Kidney (tissue), 14 donors: Measurements from ENCODE around the gene PCBP2. TPM values are rescaled to one million over a fixed set of nuclear protein-coding genes. Genes with fewer than 3 reads are reported as not detected.

ENCODE experiments used
- DNase-seq, 5 donors: peaks; one replicate each; pipeline ENCODE4 v3.0.0-alpha.2; 2013 to 2020
- FAIRE-seq: peaks from 2 replicates; lab custom pipeline; 2012; peaks lifted over from hg19 to GRCh38; lab: Jason Lieb, UNC
- H3K27ac ChIP-seq, 2 donors: one replicate each; pipeline ENCODE4 v1.7.0; 2013; ENCODE audit warnings: low read depth in 2 of 2, low read length in 2 of 2, inconsistent platforms in 1 of 2
- H3K27me3 ChIP-seq: one replicate; pipeline ENCODE4 v1.7.1; 2013; ENCODE audit warnings: low read length, inconsistent platforms; ENCODE audit not compliant: control insufficient read depth, insufficient read depth
- H3K36me3 ChIP-seq, 3 donors: one replicate each; pipeline versions ENCODE4 v1.7.0 to v1.7.1; 2013; ENCODE audit warnings: low read length in 3 of 3, control low read depth in 1 of 3, inconsistent platforms in 1 of 3; ENCODE audit not compliant: insufficient read depth in 3 of 3, control insufficient read depth in 2 of 3
- H3K4me1 ChIP-seq, 3 donors: one replicate each; pipeline versions ENCODE4 v1.7.0 to v1.7.1; 2013; ENCODE audit warnings: low read length in 3 of 3, inconsistent platforms in 1 of 3, low read depth in 1 of 3; ENCODE audit not compliant: control insufficient read depth in 2 of 3, insufficient read depth in 2 of 3
- H3K4me3 ChIP-seq, 3 donors: one replicate each; pipeline versions ENCODE4 v1.7.0 to v1.8.1; 2013; ENCODE audit warnings: low read length in 3 of 3, control low read depth in 1 of 3, inconsistent platforms in 1 of 3
- H3K9ac ChIP-seq, 3 donors: one replicate each; pipeline versions ENCODE4 v1.7.0 to v1.7.1; 2013; ENCODE audit warnings: low read length in 3 of 3, control low read depth in 1 of 3, inconsistent platforms in 1 of 3
- H3K9me3 ChIP-seq, 3 donors: one replicate each; pipeline versions ENCODE4 v1.7.0 to v1.7.1; 2013; ENCODE audit warnings: low read length in 3 of 3, control low read depth in 1 of 3, inconsistent platforms in 1 of 3; ENCODE audit not compliant: control insufficient read depth in 2 of 3, insufficient read depth in 1 of 3
- intact Hi-C: fragments of 100-400 bp; cut with DNase I; formaldehyde crosslinking; loops from one replicate; pipeline ENCODE4 v1.11.1; 2022
- polyA plus RNA-seq: library from polyadenylated mRNA; stranded (reverse); fragments of 350-450 nt; fragmentation: Illumina TruSeq; extraction: RNeasy Lipid Tissue Mini Kit (QIAGEN cat#74804); gene quantifications from one replicate; pipeline ENCODE4 v1.2.3, GENCODE V29; 2014; ENCODE audit warnings: low read depth, low replicate concordance; ENCODE audit not compliant: insufficient read depth
- total RNA-seq: library from RNA; stranded (reverse); fragmentation: NEBNext Ultra II Directional; extraction: Animal tissue kit (Norgen Biotek cat#: 25700); gene quantifications from one replicate; pipeline ENCODE4 v1.2.1, GENCODE V29; 2021
- TF ChIP-seq, protein P1 (sequence below): IDR thresholded peaks from 3 replicates; pipeline ENCODE4 v1.5.1; 2012; ENCODE audit warnings: mild to moderate bottlenecking, moderate library complexity, borderline replicate concordance; ENCODE audit not compliant: insufficient read depth; ENCODE audit errors: extremely low read depth
- donor health status: control.
- donor health status: control.
- donor health status: control.
- donor health status: control.
- donor health status: control.
- donor health status: DM: yes; HTN: yes; CAD: no.
- donor health status: Normal renal cell carcinoma (clear cell type).

PCBP2 gene
- total and polyA plus RNA-seq, 2 donors from 2014 or later = 597 to 732 TPM

DNA sequence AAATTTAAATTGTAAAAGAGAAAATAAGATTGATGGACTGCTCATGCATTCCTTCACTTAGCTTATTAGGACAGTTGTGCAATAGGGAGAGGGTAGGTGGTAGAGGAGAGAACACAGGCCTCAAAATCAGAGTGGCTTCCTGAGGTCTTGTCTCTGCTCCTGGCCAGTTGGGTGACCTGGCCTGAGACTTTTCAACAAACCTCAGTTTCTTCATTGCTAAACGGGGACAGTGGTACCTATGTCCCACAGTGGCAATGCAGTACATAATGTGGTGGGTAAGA is 44.8 kb downstream of the PCBP2 start:
- no peaks in the 10 kb centered on the region for H3K36me3 ChIP-seq
- H3K27ac ChIP-seq = peak overlapping the region in 1 of 2 donors; percentile 8
- FAIRE-seq = no peak
- H3K9ac ChIP-seq = peak overlapping the region in 1 of 3 donors; percentile 30
- DNase-seq = no peak
- intact Hi-C loops = no loop called here
- peaks cover 1 to 29% (median 26%) of the 10 kb centered on the region in 3 donors for H3K4me1 ChIP-seq
- no peaks in the 10 kb centered on the region for H3K27me3 ChIP-seq
- TF ChIP-seq, protein P1, sequence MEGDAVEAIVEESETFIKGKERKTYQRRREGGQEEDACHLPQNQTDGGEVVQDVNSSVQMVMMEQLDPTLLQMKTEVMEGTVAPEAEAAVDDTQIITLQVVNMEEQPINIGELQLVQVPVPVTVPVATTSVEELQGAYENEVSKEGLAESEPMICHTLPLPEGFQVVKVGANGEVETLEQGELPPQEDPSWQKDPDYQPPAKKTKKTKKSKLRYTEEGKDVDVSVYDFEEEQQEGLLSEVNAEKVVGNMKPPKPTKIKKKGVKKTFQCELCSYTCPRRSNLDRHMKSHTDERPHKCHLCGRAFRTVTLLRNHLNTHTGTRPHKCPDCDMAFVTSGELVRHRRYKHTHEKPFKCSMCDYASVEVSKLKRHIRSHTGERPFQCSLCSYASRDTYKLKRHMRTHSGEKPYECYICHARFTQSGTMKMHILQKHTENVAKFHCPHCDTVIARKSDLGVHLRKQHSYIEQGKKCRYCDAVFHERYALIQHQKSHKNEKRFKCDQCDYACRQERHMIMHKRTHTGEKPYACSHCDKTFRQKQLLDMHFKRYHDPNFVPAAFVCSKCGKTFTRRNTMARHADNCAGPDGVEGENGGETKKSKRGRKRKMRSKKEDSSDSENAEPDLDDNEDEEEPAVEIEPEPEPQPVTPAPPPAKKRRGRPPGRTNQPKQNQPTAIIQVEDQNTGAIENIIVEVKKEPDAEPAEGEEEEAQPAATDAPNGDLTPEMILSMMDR = no peak
- H3K9me3 ChIP-seq = no peaks in the 10 kb centered on the region
- peak overlapping the region in 1 of 3 donors; percentile 13 for H3K4me3 ChIP-seq

DNA sequence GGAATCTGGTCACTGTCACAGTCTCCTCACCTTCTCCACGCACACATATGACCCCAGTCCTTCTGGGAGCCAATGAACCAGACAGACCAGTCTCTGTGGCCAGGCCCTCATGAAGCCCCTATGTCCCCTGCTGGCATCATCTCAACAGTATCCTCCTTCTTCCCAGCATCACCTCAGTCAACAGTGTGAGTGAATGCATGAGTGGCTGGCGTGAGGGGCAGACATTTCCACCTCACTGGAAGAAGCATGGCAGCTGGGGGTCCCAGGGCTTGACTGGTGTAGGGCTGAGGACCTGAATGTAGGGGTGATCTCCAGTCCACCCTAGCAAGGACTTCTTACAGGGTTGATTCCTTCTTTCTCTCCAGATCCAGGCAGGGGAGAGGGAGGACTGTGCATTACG is 45.6 kb downstream of the PCBP2 start:
- no peaks in the 10 kb centered on the region for H3K36me3 ChIP-seq
- H3K9ac ChIP-seq = no peak overlapping the region
- H3K9me3 ChIP-seq = no peaks in the 10 kb centered on the region
- no peak overlapping the region for H3K27ac ChIP-seq
- intact Hi-C loops = no loop called here
- H3K27me3 ChIP-seq = no peaks in the 10 kb centered on the region
- peaks cover 2 to 36% (median 27%) of the 10 kb centered on the region in 3 donors for H3K4me1 ChIP-seq
- no peak overlapping the region for H3K4me3 ChIP-seq
- DNase-seq (peak in 1 of 5 donors; percentile 48), FAIRE-seq (no peak)
- TF ChIP-seq, protein P1 = no peak

DNA sequence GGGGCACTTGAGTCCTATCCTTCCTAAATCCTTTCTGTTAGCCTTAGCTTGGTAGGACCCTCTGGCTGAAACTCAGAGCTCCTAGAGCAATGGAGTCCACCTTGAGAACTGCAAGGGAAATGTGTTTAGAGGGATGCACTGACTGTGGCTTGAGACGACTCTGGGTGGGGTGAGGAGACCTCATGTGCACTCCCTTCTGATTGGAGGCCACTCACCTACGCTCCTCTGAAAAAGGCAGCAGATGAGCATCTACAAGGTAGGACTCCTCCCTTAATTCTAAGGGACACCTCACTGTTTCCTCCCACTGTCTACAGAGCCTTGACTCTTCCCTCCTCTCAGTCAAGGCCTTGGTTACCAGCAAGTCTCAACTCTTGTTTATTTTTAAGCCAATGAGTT is 46.3 kb downstream of the PCBP2 start:
- Histone ChIP-seq H3K27me3 (no peaks in the 10 kb centered on the region), H3K9me3 (no peaks in the 10 kb centered on the region), H3K9ac (no peak overlapping the region), H3K4me1 (peaks cover 2 to 35% (median 34%) of the 10 kb centered on the region in 3 donors), H3K4me3 (no peak overlapping the region), H3K36me3 (no peaks in the 10 kb centered on the region), H3K27ac (no peak overlapping the region)
- DNase-seq (no peak), FAIRE-seq (no peak)
- intact Hi-C loops = no loop called here
- TF ChIP-seq, protein P1 = no peak
